Neural progenitor cell (in vitro differentiated cells): ENCODE measurements around the gene CFAP70.

ENCODE experiments used
- CTCF ChIP-seq: fragments of 200-600 bp; sonication (generic); IDR thresholded peaks from 2 replicates; pipeline ENCODE4 v1.5.1; 2017; ENCODE audit warnings: antibody characterized with exemption, mild to moderate bottlenecking
- EZH2 ChIP-seq: fragments of 200-600 bp; sonication (generic); IDR thresholded peaks from 2 replicates; pipeline ENCODE4 v1.6.1; 2017; ENCODE audit warnings: antibody characterized with exemption, mild to moderate bottlenecking, moderate library complexity
- EZH2phosphoT487 ChIP-seq: fragments of 200-600 bp; sonication (generic); IDR thresholded peaks from 2 replicates; pipeline ENCODE4 v1.6.1; 2017; ENCODE audit warnings: antibody characterized with exemption

DNA sequence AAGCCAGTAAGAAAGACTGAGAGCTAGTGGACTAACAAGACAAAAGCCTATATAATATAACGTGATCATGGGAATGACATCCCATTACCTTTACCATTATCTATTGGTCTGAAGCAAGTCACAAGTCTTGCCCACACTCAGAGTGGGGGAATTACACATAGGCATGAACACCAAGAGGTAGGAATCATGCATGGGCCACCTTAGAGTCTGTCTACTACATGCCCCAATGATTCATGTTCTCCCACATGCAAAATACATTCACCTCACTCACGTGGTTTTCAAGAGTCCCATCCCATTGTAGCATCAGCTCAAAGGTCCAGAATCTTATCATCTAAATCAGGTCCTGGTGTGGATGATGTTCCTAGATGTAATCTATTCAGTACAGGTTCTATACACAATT lies 141.0 kb downstream of the CFAP70 start:
- TF ChIP-seq CTCF (no peak), EZH2 (no peak), EZH2phosphoT487 (no peak)
